Subcutaneous abdominal adipose tissue (tissue), 5 donors: ENCODE results near the gene ADAM12.

Source experiments
- H3K27ac ChIP-seq: one replicate; pipeline ENCODE4 v1.7.0; 2013; ENCODE audit warnings: low read depth, mild to moderate bottlenecking, inconsistent platforms, low read length, moderate library complexity
- H3K27me3 ChIP-seq, 5 donors: one replicate each; pipeline ENCODE4 v1.7.0; 2013; ENCODE audit warnings: low read length in 5 of 5, inconsistent platforms in 1 of 5; ENCODE audit not compliant: control insufficient read depth in 5 of 5, insufficient read depth in 4 of 5
- H3K36me3 ChIP-seq, 5 donors: one replicate each; pipeline ENCODE4 v1.7.0; 2013; ENCODE audit warnings: low read length in 5 of 5; ENCODE audit not compliant: control insufficient read depth in 5 of 5, insufficient read depth in 5 of 5
- H3K4me1 ChIP-seq, 5 donors: one replicate each; pipeline ENCODE4 v1.7.0; 2013; ENCODE audit warnings: low read length in 5 of 5, mild to moderate bottlenecking in 3 of 5, moderate library complexity in 1 of 5; ENCODE audit not compliant: control insufficient read depth in 5 of 5, insufficient read depth in 5 of 5
- H3K4me3 ChIP-seq, 5 donors: one replicate each; pipeline ENCODE4 v1.7.0; 2013; ENCODE audit warnings: low read length in 5 of 5, low read depth in 1 of 5
- H3K9ac ChIP-seq, 5 donors: one replicate each; pipeline ENCODE4 v1.7.0; 2013; ENCODE audit warnings: low read length in 5 of 5, mild to moderate bottlenecking in 4 of 5, moderate library complexity in 3 of 5
- H3K9me3 ChIP-seq, 5 donors: one replicate each; pipeline ENCODE4 v1.7.0; 2013; ENCODE audit warnings: low read length in 5 of 5; ENCODE audit not compliant: control insufficient read depth in 5 of 5
- donor health status: healthy.
- donor health status: healthy.
- donor health status: healthy.
- donor health status: healthy.
- donor health status: healthy.

The ADAM12 gene

DNA sequence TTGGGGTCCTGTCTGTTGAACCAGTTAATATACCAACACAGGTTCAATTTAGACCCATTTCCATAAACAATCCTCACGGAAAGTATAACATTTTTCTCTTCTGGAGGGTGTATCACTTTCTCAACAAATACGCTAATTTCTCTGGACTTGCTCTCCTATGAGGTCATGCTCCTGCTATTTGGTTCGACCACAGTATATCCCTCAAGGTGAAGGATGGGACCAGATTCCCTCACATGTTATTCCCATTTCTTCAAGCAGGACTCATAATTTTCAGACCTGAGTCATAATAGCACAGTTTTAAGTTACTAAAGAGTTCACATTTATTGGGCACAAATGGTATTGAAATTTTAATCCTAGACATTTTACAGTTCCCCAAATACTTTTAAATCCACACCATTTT lies 57.2 kb downstream of the ADAM12 start:
- H3K9me3 ChIP-seq = no peaks in the 10 kb centered on the region
- H3K9ac ChIP-seq = no peak overlapping the region
- no peak overlapping the region for H3K27ac ChIP-seq
- H3K27me3 ChIP-seq = no peaks in the 10 kb centered on the region
- H3K36me3 ChIP-seq = peaks cover 0 to 11% (median 0%) of the 10 kb centered on the region in 5 donors
- no peaks in the 10 kb centered on the region for H3K4me1 ChIP-seq
- no peak overlapping the region for H3K4me3 ChIP-seq

DNA sequence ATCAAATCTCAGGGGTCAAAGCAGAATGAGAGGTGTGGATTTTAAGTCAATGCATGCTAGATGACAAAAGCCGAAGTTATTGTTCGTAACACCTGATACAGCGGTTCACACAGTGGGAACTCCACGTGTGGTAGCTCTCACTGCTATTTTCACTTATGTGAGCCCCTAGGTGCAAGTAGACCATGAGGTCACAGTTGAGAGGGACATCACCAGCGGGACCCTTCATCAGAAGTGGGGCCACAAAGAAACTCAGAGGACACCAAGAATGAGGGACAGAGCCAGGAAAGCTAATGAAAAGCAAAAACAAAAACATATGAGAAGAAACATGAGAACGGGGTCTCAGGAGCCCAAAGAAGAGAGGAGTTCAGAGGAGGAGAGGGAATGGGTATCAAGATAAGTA lies 63.5 kb downstream of the ADAM12 start:
- Histone ChIP-seq H3K4me1 (no peaks in the 10 kb centered on the region), H3K27me3 (no peaks in the 10 kb centered on the region), H3K9ac (no peak overlapping the region), H3K36me3 (peaks cover 0 to 8% (median 0%) of the 10 kb centered on the region in 5 donors), H3K27ac (no peak overlapping the region), H3K4me3 (no peak overlapping the region), H3K9me3 (no peaks in the 10 kb centered on the region)

DNA sequence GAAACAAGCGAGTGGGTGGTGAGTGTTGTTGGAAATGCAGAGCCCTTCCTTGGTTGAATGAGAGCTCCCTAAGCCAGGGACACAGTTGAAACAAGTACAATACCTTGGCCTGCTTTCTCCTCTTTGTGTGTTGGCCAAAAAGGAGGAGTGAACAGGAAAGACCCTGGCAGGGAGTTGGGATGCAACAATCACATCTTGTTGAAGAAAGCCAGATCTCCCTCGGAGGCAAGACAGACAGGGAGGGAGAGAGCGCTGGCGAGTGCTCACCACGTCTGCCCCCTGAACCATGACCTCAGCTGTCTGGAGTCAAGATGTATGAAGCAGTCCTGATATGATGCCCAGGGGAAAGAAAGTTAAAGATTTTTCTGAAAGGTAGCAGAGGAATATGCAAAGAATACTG lies 66.8 kb downstream of the ADAM12 start:
- H3K36me3 ChIP-seq = peaks cover 0 to 3% (median 0%) of the 10 kb centered on the region in 5 donors
- H3K27me3 ChIP-seq = no peaks in the 10 kb centered on the region
- H3K9me3 ChIP-seq = no peaks in the 10 kb centered on the region
- no peak overlapping the region for H3K4me3 ChIP-seq
- H3K4me1 ChIP-seq = peaks cover 0 to 2% (median 0%) of the 10 kb centered on the region in 5 donors
- no peak overlapping the region for H3K9ac ChIP-seq
- H3K27ac ChIP-seq = no peak overlapping the region

DNA sequence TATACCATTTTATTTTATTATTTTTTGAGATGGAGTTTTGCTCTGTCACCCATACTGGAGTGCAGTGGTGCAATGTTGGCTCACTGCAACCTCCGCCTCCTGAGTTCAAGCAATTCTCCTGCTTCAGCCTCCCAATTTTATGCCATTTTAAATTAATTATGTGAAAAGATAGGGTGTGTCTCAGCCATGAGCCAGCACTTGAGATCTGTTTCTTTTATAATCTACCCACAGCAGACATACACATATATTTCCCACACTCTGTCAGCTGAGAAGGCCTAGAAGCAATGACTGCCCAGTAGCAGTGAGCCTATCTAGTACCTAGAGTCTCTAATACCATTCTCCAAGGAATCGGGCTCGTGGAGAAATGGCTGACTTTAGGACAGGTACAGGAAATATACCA lies 70.5 kb downstream of the ADAM12 start:
- no peak overlapping the region for H3K27ac ChIP-seq
- peaks cover 0 to 10% (median 6%) of the 10 kb centered on the region in 5 donors for H3K4me1 ChIP-seq
- H3K9me3 ChIP-seq = no peaks in the 10 kb centered on the region
- H3K9ac ChIP-seq = no peak overlapping the region
- H3K36me3 ChIP-seq = no peaks in the 10 kb centered on the region
- no peak overlapping the region for H3K4me3 ChIP-seq
- no peaks in the 10 kb centered on the region for H3K27me3 ChIP-seq

DNA sequence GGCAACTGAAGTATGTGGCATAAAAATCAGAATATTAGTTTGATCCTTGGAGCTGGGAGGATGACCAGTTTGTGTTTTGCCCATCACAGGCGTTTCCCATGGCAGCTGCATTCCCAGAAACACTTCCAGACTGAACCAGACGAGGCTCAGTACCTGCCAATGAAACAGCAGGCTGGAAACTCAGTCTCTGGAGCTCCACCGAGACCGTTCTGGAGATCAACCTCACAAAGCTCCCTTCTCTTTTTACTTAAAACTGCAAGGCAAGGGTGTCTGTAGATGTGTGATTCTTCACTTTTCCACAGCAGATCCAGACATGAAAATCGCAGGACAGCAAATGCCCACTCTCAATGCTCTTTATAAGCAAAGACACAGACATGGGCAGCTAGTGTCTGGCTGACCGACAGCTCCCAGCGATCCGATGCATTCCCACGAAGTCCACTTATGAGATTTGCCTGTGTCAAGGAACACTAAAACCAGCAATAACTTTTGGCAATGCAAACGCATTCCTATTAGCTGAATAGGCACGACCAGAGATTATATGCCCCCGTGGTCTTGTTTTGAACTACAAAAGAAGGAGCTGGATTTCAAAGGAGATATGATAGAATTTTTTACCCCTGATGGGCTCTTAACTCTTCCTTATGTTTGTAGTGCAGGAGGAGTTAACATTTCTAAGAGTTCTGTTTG lies 72.6 kb downstream of the ADAM12 start:
- no peaks in the 10 kb centered on the region for H3K9me3 ChIP-seq
- peaks cover 0 to 4% (median 0%) of the 10 kb centered on the region in 5 donors for H3K36me3 ChIP-seq
- peaks cover 0 to 10% (median 6%) of the 10 kb centered on the region in 5 donors for H3K4me1 ChIP-seq
- H3K9ac ChIP-seq = no peak overlapping the region
- no peaks in the 10 kb centered on the region for H3K27me3 ChIP-seq
- H3K27ac ChIP-seq = no peak overlapping the region
- H3K4me3 ChIP-seq = no peak overlapping the region

DNA sequence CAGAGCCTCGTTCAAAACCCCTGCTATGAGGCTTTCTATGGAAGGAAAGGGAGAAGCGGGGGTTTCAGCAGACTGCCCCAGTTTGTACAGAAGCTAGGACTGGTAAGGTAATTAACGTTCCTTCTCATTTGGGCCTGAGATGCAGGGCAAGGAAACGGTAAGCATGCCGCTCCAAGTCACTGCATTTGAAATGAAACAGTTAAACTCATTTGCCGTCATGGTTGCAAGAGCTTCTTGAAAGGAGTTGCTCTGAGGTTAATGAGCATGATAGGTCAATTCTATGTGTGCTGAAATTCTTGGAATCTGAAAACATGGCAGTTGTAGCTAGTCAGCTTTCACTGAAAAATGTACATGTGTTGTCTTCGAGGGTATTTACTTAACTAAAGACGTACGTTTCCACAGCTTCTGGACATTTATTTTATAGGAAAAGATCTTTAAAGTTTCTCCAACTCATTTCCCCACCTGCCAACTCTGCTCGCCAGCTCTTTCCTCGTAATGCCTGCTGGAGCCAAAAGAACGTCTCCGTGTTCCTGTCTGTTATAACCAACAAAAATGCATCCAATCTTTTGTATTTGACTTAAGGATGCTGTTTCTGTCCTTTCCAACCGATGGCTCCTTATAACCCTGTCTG lies 73.3 kb downstream of the ADAM12 start:
- H3K27ac ChIP-seq = no peak overlapping the region
- peaks cover 0 to 4% (median 0%) of the 10 kb centered on the region in 5 donors for H3K36me3 ChIP-seq
- no peak overlapping the region for H3K9ac ChIP-seq
- no peaks in the 10 kb centered on the region for H3K27me3 ChIP-seq
- H3K4me3 ChIP-seq = no peak overlapping the region
- peaks cover 0 to 10% (median 6%) of the 10 kb centered on the region in 5 donors for H3K4me1 ChIP-seq
- no peaks in the 10 kb centered on the region for H3K9me3 ChIP-seq

DNA sequence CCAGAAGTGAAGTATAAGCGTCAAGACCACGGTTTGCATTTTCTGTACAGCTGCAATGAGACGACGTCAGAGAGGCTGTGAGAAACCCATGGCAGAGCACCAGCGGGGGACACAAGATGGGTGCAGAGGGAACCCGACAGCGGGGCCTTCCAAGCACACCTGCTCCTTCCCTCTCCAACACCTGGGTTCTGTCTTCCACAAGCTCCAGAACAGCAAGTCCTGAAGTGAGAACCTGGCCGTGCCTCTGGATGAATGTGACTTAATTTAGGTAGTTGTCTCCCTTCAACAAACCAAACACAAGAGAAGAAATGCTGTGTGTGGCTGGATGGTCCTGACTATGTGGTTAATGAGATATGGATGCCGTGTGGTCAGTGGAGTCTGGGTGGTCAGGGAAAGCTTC lies 76.1 kb downstream of the ADAM12 start:
- Histone ChIP-seq H3K27me3 (no peaks in the 10 kb centered on the region), H3K9me3 (no peaks in the 10 kb centered on the region), H3K36me3 (peaks cover 0 to 4% (median 0%) of the 10 kb centered on the region in 5 donors), H3K27ac (no peak overlapping the region), H3K4me3 (no peak overlapping the region), H3K9ac (no peak overlapping the region), H3K4me1 (peaks cover 0 to 10% (median 6%) of the 10 kb centered on the region in 5 donors)

DNA sequence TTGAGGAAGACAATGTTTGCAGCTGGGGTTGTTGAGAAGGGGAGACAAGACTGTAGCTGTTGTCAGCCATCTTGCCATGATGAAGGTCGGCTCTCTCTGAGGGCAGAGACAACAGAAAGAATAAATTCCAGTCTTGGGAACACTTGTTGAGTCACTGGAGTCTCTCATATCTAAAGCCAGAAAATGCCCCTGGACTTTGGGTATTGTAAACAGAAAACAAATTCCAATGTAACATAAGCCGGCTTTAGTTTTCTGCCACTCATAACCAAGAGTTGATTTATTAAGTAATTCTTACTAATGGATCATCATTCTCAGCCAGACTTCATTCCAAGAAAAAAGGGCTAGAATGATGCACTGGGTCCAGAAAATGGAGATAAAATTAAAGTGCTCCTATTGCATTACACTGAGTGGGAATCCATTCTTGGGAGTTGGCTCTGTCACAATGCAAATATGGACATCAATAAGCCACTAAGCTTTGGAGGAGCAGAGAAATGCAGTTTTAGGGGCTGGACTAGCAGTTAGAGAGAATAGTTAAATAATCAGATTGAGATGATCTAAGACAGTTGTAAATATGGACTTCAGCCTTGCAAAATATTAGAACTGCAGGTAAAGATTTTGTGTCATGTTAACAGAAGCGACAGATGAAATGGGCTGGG lies 78.9 kb downstream of the ADAM12 start:
- H3K4me1 ChIP-seq = no peaks in the 10 kb centered on the region
- no peak overlapping the region for H3K27ac ChIP-seq
- no peak overlapping the region for H3K9ac ChIP-seq
- no peaks in the 10 kb centered on the region for H3K27me3 ChIP-seq
- H3K4me3 ChIP-seq = no peak overlapping the region
- H3K9me3 ChIP-seq = peaks cover 0 to 2% (median 0%) of the 10 kb centered on the region in 5 donors
- peaks cover 0 to 4% (median 0%) of the 10 kb centered on the region in 5 donors for H3K36me3 ChIP-seq

DNA sequence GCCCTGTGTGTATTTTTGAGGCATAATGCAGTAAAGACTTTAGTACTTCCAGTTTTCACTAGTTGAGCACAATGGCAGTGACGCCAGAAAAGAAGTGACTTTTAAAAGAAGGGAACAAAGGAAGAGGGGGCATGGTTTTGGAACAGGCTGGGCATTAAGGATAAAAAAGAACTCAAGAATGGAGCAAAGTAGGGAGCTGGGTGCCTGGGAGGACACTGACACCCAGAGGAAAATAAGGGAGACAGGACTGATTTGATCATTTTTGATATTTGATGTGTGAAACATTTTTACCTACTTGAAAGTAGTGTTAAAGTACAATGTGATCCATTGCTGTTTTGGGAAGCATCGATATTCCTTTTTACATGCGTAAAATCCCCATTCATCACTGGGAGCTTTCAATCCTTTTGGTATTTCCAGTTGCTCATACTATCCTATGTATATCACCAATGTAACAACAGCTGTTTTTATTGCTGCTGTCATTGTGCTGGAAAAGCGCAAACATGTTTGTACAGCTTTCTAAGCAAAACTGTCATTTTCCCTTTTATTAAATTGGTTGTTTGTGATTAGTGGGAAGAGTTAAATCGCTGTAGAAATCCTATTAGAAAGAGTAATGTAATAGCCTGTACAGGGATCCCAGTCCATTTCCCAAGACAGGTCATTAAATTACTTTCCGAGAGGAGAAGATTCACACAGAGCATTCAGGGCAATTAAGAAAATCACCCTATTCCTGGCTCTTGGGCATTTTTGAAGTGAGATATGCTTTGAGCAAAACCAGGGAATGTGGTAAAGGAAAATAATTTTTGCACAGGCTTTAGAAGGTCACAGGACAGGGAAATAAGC lies 85.2 kb downstream of the ADAM12 start:
- Histone ChIP-seq H3K27me3 (no peaks in the 10 kb centered on the region), H3K9ac (peak overlapping the region in 1 of 5 donors; percentile 35), H3K9me3 (peaks cover 0 to 3% (median 0%) of the 10 kb centered on the region in 5 donors), H3K36me3 (no peaks in the 10 kb centered on the region), H3K27ac (no peak overlapping the region), H3K4me3 (no peak overlapping the region), H3K4me1 (peaks cover 0 to 20% (median 18%) of the 10 kb centered on the region in 5 donors)
